ENCODE data around the gene RFPL4A.
"Not testable (repeated sequence)": the region's sequence is repeated elsewhere in the genome, so short reads cannot be mapped to it uniquely, and the experiment has no call there.

The RFPL4A gene

GRCh38 chr19:55769632-55770031, 10.7 kb downstream of the RFPL4A start:
- not testable (repeated sequence) for H3K27me3 ChIP-seq (ENCODE audit: control insufficient read depth in 1 of 2, insufficient read depth in 1 of 2, low read length in 2 of 2); H2AFZ ChIP-seq (ENCODE audit: low read depth, low read length); H2BK12ac ChIP-seq (ENCODE audit: low read length in 2 of 2); H3K14ac ChIP-seq (ENCODE audit: low read length in 2 of 2); H2BK15ac ChIP-seq (ENCODE audit: low read depth, poor library complexity, severe bottlenecking); H3K79me1 ChIP-seq (replicated peaks; ENCODE audit: low read length, poor library complexity, severe bottlenecking); H3K4me1 ChIP-seq (ENCODE audit: control insufficient read depth, insufficient read depth, low read depth, low read length); H3K4me2 ChIP-seq (ENCODE audit: low read length, poor library complexity, severe bottlenecking); H3K4me3 ChIP-seq (ENCODE audit: insufficient read depth in 1 of 2, low read depth in 1 of 2, low read length in 2 of 2); H3K4ac ChIP-seq (ENCODE audit: low read depth in 1 of 2, low read length in 2 of 2); H2BK120ac ChIP-seq (ENCODE audit: low read depth, low read length); H3K36me3 ChIP-seq (ENCODE audit: control insufficient read depth in 1 of 2, insufficient read depth in 2 of 2, low read depth in 1 of 2, low read length in 2 of 2); H3K9ac ChIP-seq (ENCODE audit: low read length); H2AK5ac ChIP-seq (ENCODE audit: low read length, severe bottlenecking); H3K18ac ChIP-seq (ENCODE audit: low read depth in 1 of 2, low read length in 2 of 2); H3K27ac ChIP-seq (ENCODE audit: low read length, poor library complexity, severe bottlenecking); DNase-seq; H2BK5ac ChIP-seq (ENCODE audit: low read depth, low read length, poor library complexity, severe bottlenecking); H4K8ac ChIP-seq (ENCODE audit: low read length); H3K23ac ChIP-seq (ENCODE audit: low read length in 2 of 2); H4K91ac ChIP-seq (ENCODE audit: low read length)
- 0% methylated on average over 1 of the region's 3 CpGs for whole genome bisulfite sequencing
- peaks cover 24% of the 10 kb centered on the region for H3K9me3 ChIP-seq (ENCODE audit: control insufficient read depth, low read length)

GRCh38 chr19:55777528-55777927, 18.6 kb downstream of the RFPL4A start:
- Histone ChIP-seq H2BK5ac (ENCODE audit: low read depth, low read length, poor library complexity, severe bottlenecking) (no peak overlapping the region), H2BK120ac (ENCODE audit: low read depth, low read length) (no peak overlapping the region), H3K23ac (ENCODE audit: low read length in 2 of 2) (no peak overlapping the region), H3K4ac (ENCODE audit: low read depth in 1 of 2, low read length in 2 of 2) (no peak overlapping the region), H4K8ac (ENCODE audit: low read length) (no peak overlapping the region), H3K4me3 (ENCODE audit: insufficient read depth in 1 of 2, low read depth in 1 of 2, low read length in 2 of 2) (no peak overlapping the region), H2BK12ac (ENCODE audit: low read length in 2 of 2) (no peak overlapping the region), H3K36me3 (ENCODE audit: control insufficient read depth in 1 of 2, insufficient read depth in 2 of 2, low read depth in 1 of 2, low read length in 2 of 2) (no peaks in the 10 kb centered on the region), H3K79me1 (replicated peaks; ENCODE audit: low read length, poor library complexity, severe bottlenecking) (no peaks in the 10 kb centered on the region), H3K14ac (ENCODE audit: low read length in 2 of 2) (no peak overlapping the region), H3K4me1 (ENCODE audit: control insufficient read depth, insufficient read depth, low read depth, low read length) (no peaks in the 10 kb centered on the region), H2AK5ac (ENCODE audit: low read length, severe bottlenecking) (no peak overlapping the region), H3K27me3 (ENCODE audit: control insufficient read depth in 1 of 2, insufficient read depth in 1 of 2, low read length in 2 of 2) (no peaks in the 10 kb centered on the region), H4K91ac (ENCODE audit: low read length) (no peak overlapping the region), H2BK15ac (ENCODE audit: low read depth, poor library complexity, severe bottlenecking) (no peak overlapping the region), H3K9ac (ENCODE audit: low read length) (no peak overlapping the region), H3K9me3 (ENCODE audit: control insufficient read depth, low read length) (peaks cover 11% of the 10 kb centered on the region), H3K18ac (ENCODE audit: low read depth in 1 of 2, low read length in 2 of 2) (peak overlapping the region in 1 of 2 experiments; percentile 12), H2AFZ (ENCODE audit: low read depth, low read length) (no peak overlapping the region), H3K4me2 (ENCODE audit: low read length, poor library complexity, severe bottlenecking) (no peak overlapping the region), H3K27ac (ENCODE audit: low read length, poor library complexity, severe bottlenecking) (no peak overlapping the region)
- no peak for DNase-seq
- WGBS = 67% methylated on average over 7 of the region's 7 CpGs

DNA sequence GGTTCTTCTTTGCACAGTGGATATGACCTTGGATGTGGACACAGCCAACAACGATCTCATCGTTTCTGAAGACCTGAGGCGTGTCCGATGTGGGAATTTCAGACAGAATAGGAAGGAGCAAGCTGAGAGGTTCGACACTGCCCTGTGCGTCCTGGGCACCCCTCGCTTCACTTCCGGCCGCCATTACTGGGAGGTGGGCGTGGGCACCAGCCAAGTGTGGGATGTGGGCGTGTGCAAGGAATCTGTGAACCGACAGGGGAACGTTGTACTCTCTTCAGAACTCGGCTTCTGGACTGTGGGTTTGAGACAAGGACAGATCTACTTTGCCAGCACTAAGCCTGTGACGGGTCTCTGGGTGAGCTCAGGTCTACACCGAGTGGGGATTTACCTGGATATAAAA, 19.4 kb downstream of the RFPL4A start:
- Histone ChIP-seq H3K4me2 (ENCODE audit: low read length, poor library complexity, severe bottlenecking) (no peak overlapping the region), H3K36me3 (ENCODE audit: control insufficient read depth in 1 of 2, insufficient read depth in 2 of 2, low read depth in 1 of 2, low read length in 2 of 2) (no peaks in the 10 kb centered on the region), H2BK12ac (ENCODE audit: low read length in 2 of 2) (no peak overlapping the region), H4K91ac (ENCODE audit: low read length) (no peak overlapping the region), H3K23ac (ENCODE audit: low read length in 2 of 2) (no peak overlapping the region), H3K4me1 (ENCODE audit: control insufficient read depth, insufficient read depth, low read depth, low read length) (no peaks in the 10 kb centered on the region), H3K14ac (ENCODE audit: low read length in 2 of 2) (no peak overlapping the region), H2BK5ac (ENCODE audit: low read depth, low read length, poor library complexity, severe bottlenecking) (no peak overlapping the region), H2BK15ac (ENCODE audit: low read depth, poor library complexity, severe bottlenecking) (no peak overlapping the region), H3K27ac (ENCODE audit: low read length, poor library complexity, severe bottlenecking) (no peak overlapping the region), H3K4ac (ENCODE audit: low read depth in 1 of 2, low read length in 2 of 2) (no peak overlapping the region), H2AK5ac (ENCODE audit: low read length, severe bottlenecking) (no peak overlapping the region), H3K27me3 (ENCODE audit: control insufficient read depth in 1 of 2, insufficient read depth in 1 of 2, low read length in 2 of 2) (no peaks in the 10 kb centered on the region), H3K4me3 (ENCODE audit: insufficient read depth in 1 of 2, low read depth in 1 of 2, low read length in 2 of 2) (no peak overlapping the region), H2AFZ (ENCODE audit: low read depth, low read length) (no peak overlapping the region), H3K9ac (ENCODE audit: low read length) (no peak overlapping the region), H4K8ac (ENCODE audit: low read length) (no peak overlapping the region), H3K79me1 (replicated peaks; ENCODE audit: low read length, poor library complexity, severe bottlenecking) (no peaks in the 10 kb centered on the region), H2BK120ac (ENCODE audit: low read depth, low read length) (no peak overlapping the region), H3K18ac (ENCODE audit: low read depth in 1 of 2, low read length in 2 of 2) (no peak overlapping the region), H3K9me3 (ENCODE audit: control insufficient read depth, low read length) (peaks cover 12% of the 10 kb centered on the region)
- 85% methylated on average over 16 of the region's 16 CpGs for WGBS
- DNase-seq = no peak

GRCh38 chr19:55781112-55781511, 22.2 kb downstream of the RFPL4A start:
- WGBS = 77% methylated on average over 3 of the region's 5 CpGs
- no peak overlapping the region for H2BK5ac ChIP-seq (ENCODE audit: low read depth, low read length, poor library complexity, severe bottlenecking)
- H3K79me1 ChIP-seq (replicated peaks; ENCODE audit: low read length, poor library complexity, severe bottlenecking) = no peaks in the 10 kb centered on the region
- H3K4me2 ChIP-seq (ENCODE audit: low read length, poor library complexity, severe bottlenecking) = no peak overlapping the region
- no peak overlapping the region for H2AK5ac ChIP-seq (ENCODE audit: low read length, severe bottlenecking)
- H3K9me3 ChIP-seq (ENCODE audit: control insufficient read depth, low read length) = peaks cover 11% of the 10 kb centered on the region
- no peak overlapping the region for H3K4me3 ChIP-seq (ENCODE audit: insufficient read depth in 1 of 2, low read depth in 1 of 2, low read length in 2 of 2)
- no peak overlapping the region for H2BK15ac ChIP-seq (ENCODE audit: low read depth, poor library complexity, severe bottlenecking)
- no peaks in the 10 kb centered on the region for H3K27me3 ChIP-seq (ENCODE audit: control insufficient read depth in 1 of 2, insufficient read depth in 1 of 2, low read length in 2 of 2)
- no peak overlapping the region for H2BK120ac ChIP-seq (ENCODE audit: low read depth, low read length)
- no peak overlapping the region for H2AFZ ChIP-seq (ENCODE audit: low read depth, low read length)
- no peak overlapping the region for H3K18ac ChIP-seq (ENCODE audit: low read depth in 1 of 2, low read length in 2 of 2)
- no peak overlapping the region for H4K8ac ChIP-seq (ENCODE audit: low read length)
- no peak overlapping the region for H3K23ac ChIP-seq (ENCODE audit: low read length in 2 of 2)
- H4K91ac ChIP-seq (ENCODE audit: low read length) = no peak overlapping the region
- no peaks in the 10 kb centered on the region for H3K36me3 ChIP-seq (ENCODE audit: control insufficient read depth in 1 of 2, insufficient read depth in 2 of 2, low read depth in 1 of 2, low read length in 2 of 2)
- no peak overlapping the region for H2BK12ac ChIP-seq (ENCODE audit: low read length in 2 of 2)
- no peak for DNase-seq
- no peak overlapping the region for H3K4ac ChIP-seq (ENCODE audit: low read depth in 1 of 2, low read length in 2 of 2)
- H3K14ac ChIP-seq (ENCODE audit: low read length in 2 of 2) = no peak overlapping the region
- H3K4me1 ChIP-seq (ENCODE audit: control insufficient read depth, insufficient read depth, low read depth, low read length) = no peaks in the 10 kb centered on the region
- no peak overlapping the region for H3K9ac ChIP-seq (ENCODE audit: low read length)
- H3K27ac ChIP-seq (ENCODE audit: low read length, poor library complexity, severe bottlenecking) = no peak overlapping the region

Data from mesenchymal stem cell (in vitro differentiated cells and primary cell).